Measurements from ENCODE around the gene PHTF2. TPM values are rescaled to one million over a fixed set of nuclear protein-coding genes. Genes with fewer than 3 reads are reported as not detected.

Gene PHTF2
- total RNA-seq, 1 experiment from 2014 or later = 52.0 TPM

- no peak for DNase-seq
- BruUV-seq (replicated peaks) = no TSS peak
- Histone ChIP-seq H3F3A (ENCODE audit: insufficient read depth, low read depth) (0 out of 2 replicates have a peak, but pooled peaks cover 6% of the 10 kb centered on the region), H3K27me3 (ENCODE audit: insufficient read depth, low read depth) (no peaks in the 10 kb centered on the region), H3K36me3 (ENCODE audit: low read depth) (no peaks in the 10 kb centered on the region), H4K20me1 (ENCODE audit: insufficient read depth) (peaks cover 3% of the 10 kb centered on the region; the same call in 1 of the 2 replicates), H3K27ac (no peak overlapping the region), H3K9me3 (ENCODE audit: insufficient read depth, low read depth) (no peaks in the 10 kb centered on the region), H3K4me2 (no peak overlapping the region), H3K4me1 (replicated peaks; ENCODE audit: insufficient read depth) (no peaks in the 10 kb centered on the region), H2AFZ (no peak overlapping the region), H3K9me2 (ENCODE audit: insufficient read depth) (no peaks in the 10 kb centered on the region), H3K79me2 (ENCODE audit: low read depth) (no peaks in the 10 kb centered on the region), H3K4me3 (no peak overlapping the region)
- ChIA-PET CTCF (no interaction called here), POLR2A (ENCODE audit: unreplicated experiment) (no interaction called here)
- TF ChIP-seq CTCF (conservative IDR thresholded peaks at IDR 0.05) (no peak), EZH2 (IDR thresholded peaks at IDR 0.05; ENCODE audit: low read depth) (no peak)
- intact Hi-C loops (cut with micrococcal nuclease; ENCODE audit: unreplicated experiment) = no loop called here
Measured at GRCh38 chr7:77786018-77786417, 12.6 kb upstream of the PHTF2 start.

GRCh38 chr7:77786741-77787140 is 11.8 kb upstream of the PHTF2 start:
- intact Hi-C loops (cut with micrococcal nuclease; ENCODE audit: unreplicated experiment) = no loop called here
- H4K20me1 ChIP-seq (ENCODE audit: insufficient read depth) = peaks cover 3% of the 10 kb centered on the region; the same call in 1 of the 2 replicates
- no peaks in the 10 kb centered on the region for H3K9me3 ChIP-seq (ENCODE audit: insufficient read depth, low read depth)
- H3K36me3 ChIP-seq (ENCODE audit: low read depth) = no peaks in the 10 kb centered on the region
- no peaks in the 10 kb centered on the region for H3K79me2 ChIP-seq (ENCODE audit: low read depth)
- BruUV-seq (replicated peaks) = no TSS peak
- no peak overlapping the region for H2AFZ ChIP-seq
- CTCF ChIA-PET = no interaction called here
- no peaks in the 10 kb centered on the region for H3K4me1 ChIP-seq (replicated peaks; ENCODE audit: insufficient read depth)
- no peak overlapping the region for H3K4me2 ChIP-seq
- no peak overlapping the region for H3K4me3 ChIP-seq
- POLR2A ChIA-PET (ENCODE audit: unreplicated experiment) = no interaction called here
- no peaks in the 10 kb centered on the region for H3K27me3 ChIP-seq (ENCODE audit: insufficient read depth, low read depth)
- H3F3A ChIP-seq (ENCODE audit: insufficient read depth, low read depth) = 0 out of 2 replicates have a peak, but pooled peaks cover 8% of the 10 kb centered on the region
- H3K9me2 ChIP-seq (ENCODE audit: insufficient read depth) = no peaks in the 10 kb centered on the region
- no peak overlapping the region for H3K27ac ChIP-seq
- no peak for DNase-seq
- TF ChIP-seq EZH2 (IDR thresholded peaks at IDR 0.05; ENCODE audit: low read depth) (no peak), CTCF (conservative IDR thresholded peaks at IDR 0.05) (no peak)

DNA sequence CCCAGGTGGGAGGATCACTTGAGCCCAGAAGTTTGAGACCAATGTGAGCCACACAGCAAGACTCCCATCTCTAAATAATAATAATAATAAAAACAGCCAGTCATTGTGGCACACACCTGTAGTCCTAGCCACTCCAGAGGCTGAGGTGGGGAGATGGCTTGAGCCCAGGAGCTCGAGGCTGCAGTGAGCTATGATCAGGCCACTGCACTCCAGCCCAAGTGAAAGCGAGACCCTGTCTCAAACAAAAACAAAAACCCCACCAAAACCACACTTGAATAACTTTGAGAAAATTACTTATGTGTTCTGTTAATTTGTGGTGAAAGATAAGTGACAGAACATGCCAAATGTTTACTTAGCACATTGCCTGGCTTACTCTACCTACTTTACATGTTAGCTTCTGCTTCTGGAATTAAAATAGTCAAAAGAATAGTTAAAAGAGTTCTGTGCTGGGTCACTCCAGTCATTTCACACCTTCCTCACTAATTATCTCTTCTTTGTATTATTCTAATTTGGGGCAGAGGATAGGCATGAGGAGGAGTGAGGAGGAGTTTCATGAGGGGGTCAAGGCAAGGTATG is 10.2 kb upstream of the PHTF2 start:
- DNase-seq = no peak
- H3K4me3 ChIP-seq = no peak overlapping the region
- ChIA-PET POLR2A (ENCODE audit: unreplicated experiment) (interaction anchor here (0.7 kb wide), 2 partner anchors 28 to 74 kb away, joined by 3 to 4 read pairs; no protein-coding TSS in a partner anchor), CTCF (no interaction called here)
- peaks cover 1% of the 10 kb centered on the region; the same call in 1 of the 2 replicates for H3K79me2 ChIP-seq (ENCODE audit: low read depth)
- no peak overlapping the region for H3K27ac ChIP-seq
- no peaks in the 10 kb centered on the region for H4K20me1 ChIP-seq (ENCODE audit: insufficient read depth)
- no TSS peak for BruUV-seq (replicated peaks)
- no peaks in the 10 kb centered on the region for H3K9me3 ChIP-seq (ENCODE audit: insufficient read depth, low read depth)
- no peaks in the 10 kb centered on the region for H3K4me1 ChIP-seq (replicated peaks; ENCODE audit: insufficient read depth)
- intact Hi-C loops (cut with micrococcal nuclease; ENCODE audit: unreplicated experiment) = no loop called here
- H3K4me2 ChIP-seq = no peak overlapping the region
- H3K9me2 ChIP-seq (ENCODE audit: insufficient read depth) = no peaks in the 10 kb centered on the region
- no peaks in the 10 kb centered on the region for H3K27me3 ChIP-seq (ENCODE audit: insufficient read depth, low read depth)
- H2AFZ ChIP-seq = no peak overlapping the region
- TF ChIP-seq CTCF (conservative IDR thresholded peaks at IDR 0.05) = no peak
- TF ChIP-seq EZH2 (IDR thresholded peaks at IDR 0.05; ENCODE audit: low read depth) = no peak
- H3K36me3 ChIP-seq (ENCODE audit: low read depth) = no peaks in the 10 kb centered on the region
- H3F3A ChIP-seq (ENCODE audit: insufficient read depth, low read depth) = 0 out of 2 replicates have a peak, but pooled peaks cover 8% of the 10 kb centered on the region

Measured in PC-9 (cell line).